K562 (cell line): ENCODE results near the gene PYGB. TPM values are rescaled to one million over a fixed set of nuclear protein-coding genes. Genes with fewer than 3 reads are reported as not detected.

Experiments
- ATAC-seq: fragments of 200-7000 bp; cut with Tn5 transposase; 3 replicates; pipeline ENCODE4 v1.9.1; 2020; ENCODE audit warnings: moderate library complexity
- BruUV-seq: library from RNA; stranded (reverse); fragments of 400-500 nt; replicated peaks from 2 replicates; lab custom pipeline; 2021; lab: Mats Ljungman, UMichigan
- CTCF ChIA-PET: fragments of 300-600 bp; formaldehyde crosslinking; extraction: SDS; loops from one replicate; lab custom pipeline; 2021; ENCODE audit warnings: low intra/inter-chr PET ratio; lab: Yijun Ruan, JAX
- POLR2A ChIA-PET: fragments of 300-600, 350-650 bp; sonication (Branson Sonifier 250); formaldehyde crosslinking; extraction: SDS; loops from one replicate; lab custom pipeline; 2021; ENCODE audit warnings: antibody characterized with exemption, inconsistent platforms; lab: Yijun Ruan, JAX
- DNase-seq, 4 experiments: peaks; one replicate each; pipeline versions ENCODE4 v3.0.0 to v3.0.0-alpha.2; 2011 to 2018; ENCODE audit warnings: low spot score in 3 of 4, mixed read lengths in 3 of 4; ENCODE audit errors: extremely low read depth in 1 of 4
- FAIRE-seq: peaks from 2 replicates; lab custom pipeline; 2011; peaks lifted over from hg19 to GRCh38; lab: Jason Lieb, UNC
- H2AFZ ChIP-seq: 2 replicates; pipeline ENCODE4 v1.6.0; 2011; ENCODE audit warnings: low read depth, low read length, control low read depth, inconsistent platforms
- H3K27ac ChIP-seq: fragments of 200-600 bp; 3 replicates; pipeline ENCODE4 v1.8.0; 2011; ENCODE audit warnings: low read depth, mild to moderate bottlenecking, control low read depth, inconsistent platforms, low read length, moderate library complexity, mixed read lengths; ENCODE audit errors: extremely low read depth
- H3K27me3 ChIP-seq, 2 experiments: fragments of 300-600 bp in 1 of 2; 2 replicates in 1 of 2; 3 replicates in 1 of 2; pipeline versions ENCODE4 v1.6.0 to v1.8.0; 2011; ENCODE audit warnings: inconsistent platforms in 2 of 2, low read length in 2 of 2, mild to moderate bottlenecking in 1 of 2, mixed read lengths in 1 of 2, moderate library complexity in 1 of 2; ENCODE audit not compliant: control insufficient read depth in 2 of 2, insufficient read depth in 2 of 2
- H3K36me3 ChIP-seq: fragments of 300-600 bp; 3 replicates; pipeline ENCODE4 v1.8.0; 2011; ENCODE audit warnings: mild to moderate bottlenecking, low read length, inconsistent platforms; ENCODE audit not compliant: control insufficient read depth, insufficient read depth
- H3K4me1 ChIP-seq, 2 experiments: fragments of 200-600 bp in 1 of 2; replicated peaks in 1 of 2; 2 replicates in 1 of 2; 3 replicates in 1 of 2; pipeline versions ENCODE4 v1.5.1 to v1.8.0; 2011; ENCODE audit warnings: inconsistent platforms in 2 of 2, low read length in 2 of 2, mild to moderate bottlenecking in 1 of 2, mixed read lengths in 1 of 2, moderate library complexity in 1 of 2; ENCODE audit not compliant: control insufficient read depth in 2 of 2, insufficient read depth in 2 of 2
- H3K4me2 ChIP-seq: 2 replicates; pipeline ENCODE4 v1.6.1; 2011; ENCODE audit warnings: low read length, control low read depth, inconsistent platforms, mixed read lengths; ENCODE audit not compliant: insufficient read depth
- H3K4me3 ChIP-seq: fragments of 200-600 bp; sonication (generic), shearing (Covaris generic); 2 replicates; pipeline ENCODE4 v1.5.1; 2016; ENCODE audit warnings: control low read depth, inconsistent platforms
- H3K79me2 ChIP-seq: fragments of 200-600 bp; 3 replicates; pipeline ENCODE4 v1.8.0; 2011; ENCODE audit warnings: low read length, inconsistent platforms; ENCODE audit not compliant: control insufficient read depth, insufficient read depth
- H3K9ac ChIP-seq, 2 experiments: 2 replicates each; pipeline versions ENCODE4 v1.6.0 to v1.6.1; 2011; ENCODE audit warnings: low read depth in 2 of 2, low read length in 2 of 2, control low read depth in 1 of 2, inconsistent platforms in 1 of 2, mild to moderate bottlenecking in 1 of 2, mixed read lengths in 1 of 2; ENCODE audit not compliant: insufficient read depth in 1 of 2
- H3K9me1 ChIP-seq: one replicate; pipeline ENCODE4 v1.6.0; 2011; ENCODE audit warnings: inconsistent platforms, mild to moderate bottlenecking, low read length, moderate library complexity; ENCODE audit not compliant: control insufficient read depth, insufficient read depth
- H3K9me3 ChIP-seq: replicated peaks from 2 replicates; pipeline ENCODE4 v1.5.1; 2011; ENCODE audit warnings: low read depth, low read length, inconsistent platforms; ENCODE audit not compliant: control insufficient read depth, insufficient read depth
- H4K20me1 ChIP-seq: replicated peaks from 2 replicates; pipeline ENCODE4 v1.6.1; 2011; ENCODE audit warnings: low read length, inconsistent platforms, mixed read lengths; ENCODE audit not compliant: control insufficient read depth, insufficient read depth
- C11orf30 ChIP-seq: fragments of 450-650 bp; IDR thresholded peaks from 2 replicates; pipeline ENCODE4 v1.6.1; 2016; ENCODE audit warnings: low read depth, mild to moderate bottlenecking
- HNRNPH1 ChIP-seq: fragments of 200-400 bp; formaldehyde crosslinking; optimal IDR thresholded peaks from 2 replicates; pipeline ENCODE3; 2017; ENCODE audit warnings: low read depth, mild to moderate bottlenecking, low read length, moderate library complexity
- MIER1 ChIP-seq: fragments of 450-650 bp; IDR thresholded peaks from 2 replicates; pipeline ENCODE4 v1.6.1; 2016; ENCODE audit warnings: antibody characterized with exemption, mild to moderate bottlenecking, low read depth
- NCOR1 ChIP-seq: fragments of 450-650 bp; IDR thresholded peaks from 2 replicates; pipeline ENCODE4 v1.6.1; 2016; ENCODE audit warnings: mild to moderate bottlenecking, moderate library complexity
- PHF21A ChIP-seq: fragments of 450-650 bp; IDR thresholded peaks from 2 replicates; pipeline ENCODE4 v1.6.1; 2017; ENCODE audit warnings: low read depth, borderline replicate concordance
- SREBF1 ChIP-seq: fragments of 150-350 bp; IDR thresholded peaks from 2 replicates; pipeline ENCODE4 v1.6.1; 2014; ENCODE audit warnings: antibody characterized with exemption, low read depth, low read length, borderline replicate concordance
- WGBS: fragments of 100-300 bp; shearing (Covaris generic); methylation state at CpG from one replicate; pipeline ENCODE4 v1.1.6; 2016; ENCODE audit warnings: low coverage, mixed read lengths; ENCODE audit not compliant: insufficient coverage; ENCODE audit errors: missing lambda C conversion rate; 5-methylcytosine and 5-hydroxymethylcytosine counted together
- in situ Hi-C: fragments of 300-500 bp; cut with MboI; formaldehyde crosslinking; loops from 4 replicates; pipeline ENCODE4 v1.15.0; 2018; ENCODE audit warnings: inconsistent platforms, mixed read lengths
- intact Hi-C: fragments of 100-400 bp; cut with micrococcal nuclease; formaldehyde crosslinking; loops from 2 replicates; pipeline ENCODE4 v1.14.2; 2022
- polyA plus RNA-seq, 8 experiments: library from polyadenylated mRNA; depleted of rRNA in 4 of 8; stranded (reverse) in 5 of 8; unstranded in 3 of 8; fragments of >200 nt; fragmentation: Nextera tagmentation in 2 of 8; fragmentation: Illumina TruSeq in 1 of 8; extraction: Ambion mirVana in 2 of 8; extraction: Trizol in 1 of 8; gene quantifications; 2 replicates each; pipeline versions ENCODE4 v1.2.1 to v1.2.3, GENCODE V29; 2011 to 2014; ENCODE audit warnings: inconsistent platforms in 1 of 8, missing spikeins in 1 of 8
- total RNA-seq, 7 experiments: library from RNA; depleted of rRNA in 6 of 7; stranded (reverse); fragments of >200 nt in 6 of 7; fragmentation: Illumina TruSeq in 2 of 7; extraction: Trizol in 2 of 7; gene quantifications; 2 replicates each; pipeline versions ENCODE4 v1.2.1 to v1.2.3, GENCODE V29; 2011 to 2021; ENCODE audit warnings: low replicate concordance in 1 of 7
- TF ChIP-seq, protein P1 (sequence below): conservative IDR thresholded peaks from 2 replicates; pipeline ENCODE4 v1.6.1; 2011; ENCODE audit warnings: low read depth, mild to moderate bottlenecking, low read length; ENCODE audit not compliant: control insufficient read depth

PYGB gene
- total and polyA plus RNA-seq, 9 of the 15 experiments (the other 6 are each of a cell fraction or from before 2014, with no cell fraction given), result 0.34 to 18.0 (median 9.8) TPM

DNA sequence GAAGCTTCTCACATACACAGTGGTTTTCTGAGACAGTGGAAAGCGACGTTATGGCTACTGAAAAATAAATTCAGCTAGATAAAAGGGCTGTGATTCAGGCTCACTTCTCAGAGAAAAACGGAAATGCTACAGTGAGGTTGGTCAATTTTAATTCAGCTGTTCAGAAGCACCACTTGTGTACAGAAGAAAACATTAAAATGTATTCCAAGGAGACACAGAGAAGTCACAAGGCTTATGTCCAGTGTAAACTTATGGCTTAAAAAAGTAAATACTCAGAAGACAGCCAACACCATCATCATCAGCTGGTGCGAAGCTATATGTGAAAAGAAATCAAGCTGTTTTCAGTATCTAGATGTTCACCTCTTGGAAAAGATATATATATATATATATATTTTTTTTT is 74.1 kb downstream of the PYGB start:
- Histone ChIP-seq H4K20me1 (no peaks in the 10 kb centered on the region; the same call in 1 of the 2 replicates), H3K27ac (no peak overlapping the region), H3K4me3 (no peak overlapping the region), H3K27me3 (no peaks in the 10 kb centered on the region)
- in situ Hi-C loops, result no loop called here
- 71% methylated on average over 4 of the region's 4 CpGs for WGBS
- FAIRE-seq (no peak), DNase-seq (no peak)
- TF ChIP-seq C11orf30 (no peak), SREBF1 (no peak), NCOR1 (no peak), MIER1 (no peak), HNRNPH1 (no peak), PHF21A (no peak)
- TF ChIP-seq, protein P1, sequence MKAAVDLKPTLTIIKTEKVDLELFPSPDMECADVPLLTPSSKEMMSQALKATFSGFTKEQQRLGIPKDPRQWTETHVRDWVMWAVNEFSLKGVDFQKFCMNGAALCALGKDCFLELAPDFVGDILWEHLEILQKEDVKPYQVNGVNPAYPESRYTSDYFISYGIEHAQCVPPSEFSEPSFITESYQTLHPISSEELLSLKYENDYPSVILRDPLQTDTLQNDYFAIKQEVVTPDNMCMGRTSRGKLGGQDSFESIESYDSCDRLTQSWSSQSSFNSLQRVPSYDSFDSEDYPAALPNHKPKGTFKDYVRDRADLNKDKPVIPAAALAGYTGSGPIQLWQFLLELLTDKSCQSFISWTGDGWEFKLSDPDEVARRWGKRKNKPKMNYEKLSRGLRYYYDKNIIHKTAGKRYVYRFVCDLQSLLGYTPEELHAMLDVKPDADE, result no peak
- TF ChIP-seq, all 486 proteins: peak for 0
- POLR2A ChIA-PET, result interaction anchor here (0.7 kb wide), 1 partner anchor 19 kb away, joined by 3 read pairs; no protein-coding TSS in a partner anchor
- H3K9me1 ChIP-seq, result no peaks in the 10 kb centered on the region
- BruUV-seq, result no TSS peak
- H3K79me2 ChIP-seq, result no peaks in the 10 kb centered on the region
- H2AFZ ChIP-seq, result no peak overlapping the region
- no peak overlapping the region for H3K4me2 ChIP-seq
- intact Hi-C loops, result no loop called here
- H3K9ac ChIP-seq, result no peak overlapping the region
- H3K36me3 ChIP-seq, result peaks cover 14% of the 10 kb centered on the region; the same call in 2 of the 3 replicates
- no peaks in the 10 kb centered on the region for H3K9me3 ChIP-seq
- H3K4me1 ChIP-seq, result no peaks in the 10 kb centered on the region; a peak in 1 of 5 replicates
- CTCF ChIA-PET, result no interaction called here
- ATAC-seq, result no peak
